HG03280 (cell line): ENCODE measurements around the gene GARRE1.
"Not testable (repeated sequence)": the region's sequence is repeated elsewhere in the genome, so short reads cannot be mapped to it uniquely, and the experiment has no call there.

Experiments
- ATAC-seq: cut with Tn5 transposase; IDR thresholded peaks from one replicate; pipeline ENCODE4 v1.9.1; 2021; ENCODE audit warnings: mild to moderate bottlenecking, moderate library complexity; ENCODE audit not compliant: unreplicated experiment

GARRE1 gene

DNA sequence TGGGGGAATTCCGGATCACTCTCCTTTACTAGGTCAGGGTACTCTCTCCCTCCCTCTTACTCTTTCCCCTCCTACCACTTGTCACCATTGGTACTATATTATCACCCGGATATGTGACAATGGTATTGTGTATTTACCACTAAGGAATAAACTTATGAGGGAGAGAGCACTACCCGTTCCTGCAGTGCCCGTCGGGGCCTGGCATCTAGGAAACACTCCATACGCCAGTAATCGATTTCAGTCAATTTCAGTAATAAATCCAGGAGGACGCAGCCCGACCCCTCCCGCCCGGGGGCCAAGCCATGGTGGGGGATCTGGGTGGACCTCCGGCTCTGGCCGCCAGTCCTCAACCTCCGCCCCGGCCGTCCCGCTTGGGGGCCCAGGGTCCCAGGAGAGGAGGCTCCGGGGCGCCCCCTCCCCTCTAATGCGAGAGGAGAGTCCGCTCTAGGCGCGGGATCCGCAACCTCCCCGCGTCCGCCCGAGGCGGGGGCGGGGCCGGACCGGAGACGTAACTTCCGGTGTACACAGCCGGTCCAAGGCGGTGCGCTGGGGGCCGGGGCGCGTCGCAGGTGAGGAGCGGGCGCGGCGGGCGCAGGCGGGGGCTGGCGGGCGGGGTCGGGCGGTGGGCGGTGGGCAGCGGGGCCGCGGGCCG, at the start of gene GARRE1:
Gene GARRE1, plus strand, starts transcription at position 509 of the 652 bp plus-strand sequence. CDS start 45,920 bp downstream, outside the sequence.
- peak; percentile 90 for ATAC-seq

- ATAC-seq, result not testable (repeated sequence)
These were observed 49.0 kb upstream of the GARRE1 start for GRCh38 chr19:34205324-34205723.

DNA sequence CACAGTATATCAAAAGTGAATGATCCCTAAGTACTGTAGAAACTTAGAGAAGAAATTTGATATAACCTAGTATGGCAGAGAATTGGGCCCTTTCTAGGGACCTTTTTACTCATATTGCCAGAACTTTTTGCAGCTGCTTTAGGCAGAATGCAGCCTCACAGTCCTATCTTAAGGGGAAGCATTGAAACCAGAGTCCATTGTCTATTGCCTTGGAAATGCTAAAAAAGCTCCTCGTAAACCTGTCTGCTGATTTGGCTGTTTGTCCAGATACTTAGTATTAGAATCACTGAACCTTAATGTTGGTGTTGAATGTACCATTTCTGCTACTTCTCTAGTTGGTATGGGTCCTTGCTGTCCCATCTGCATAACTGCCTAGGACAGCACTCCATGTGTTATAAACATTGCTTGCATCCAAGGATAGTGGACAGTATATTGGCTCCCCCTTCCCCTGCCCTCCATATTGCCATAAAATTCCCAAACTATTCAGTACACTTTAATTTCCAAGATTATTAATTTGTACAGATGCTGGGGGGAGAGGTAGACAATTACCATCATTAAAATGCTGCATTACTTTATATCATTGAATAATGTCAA, 46.0 kb upstream of the GARRE1 start:
- ATAC-seq, result no peak

DNA sequence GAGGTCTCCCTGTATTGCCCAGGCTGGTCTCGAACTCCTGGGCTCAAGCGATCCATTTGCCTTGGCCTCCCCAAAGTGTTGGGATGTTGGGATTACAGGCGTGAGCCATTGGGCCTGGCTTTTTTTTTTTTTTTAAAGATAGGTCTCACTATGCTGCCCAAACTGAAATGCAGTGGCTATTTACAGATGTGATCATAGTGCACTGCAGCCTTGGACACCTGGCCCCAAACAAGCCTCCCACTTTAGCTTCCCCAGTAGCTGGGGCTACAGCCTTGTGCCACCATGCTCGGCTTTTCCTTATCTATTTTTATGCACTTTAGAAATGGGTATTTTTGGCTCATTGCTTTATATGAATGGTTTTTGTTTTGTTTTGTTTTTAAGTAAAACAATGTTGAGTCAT, 44.6 kb upstream of the GARRE1 start:
- no peak for ATAC-seq

DNA sequence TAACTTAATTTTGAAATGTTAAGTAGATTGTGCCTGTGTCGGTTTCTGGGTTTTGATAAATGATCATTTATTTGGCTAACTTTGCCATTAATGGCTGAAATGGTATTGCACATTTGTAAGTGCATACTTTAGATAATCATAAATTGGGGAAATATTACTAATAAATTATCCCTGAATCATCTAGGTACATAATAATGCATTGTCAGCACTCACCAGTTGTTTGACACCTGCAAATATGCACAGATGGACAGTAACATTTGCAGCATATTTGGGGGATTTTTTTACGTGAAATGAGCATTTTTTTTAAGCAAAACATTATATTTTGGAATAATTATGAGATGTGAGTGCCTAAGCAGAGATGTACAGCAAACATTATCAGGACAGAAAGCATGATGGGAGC, 41.1 kb upstream of the GARRE1 start:
- ATAC-seq, result no peak

- ATAC-seq, result no peak
These were observed 40.3 kb upstream of the GARRE1 start for GRCh38 chr19:34214040-34214439.

GRCh38 chr19:34215006-34215665, 39.2 kb upstream of the GARRE1 start:
- ATAC-seq, result no peak

DNA sequence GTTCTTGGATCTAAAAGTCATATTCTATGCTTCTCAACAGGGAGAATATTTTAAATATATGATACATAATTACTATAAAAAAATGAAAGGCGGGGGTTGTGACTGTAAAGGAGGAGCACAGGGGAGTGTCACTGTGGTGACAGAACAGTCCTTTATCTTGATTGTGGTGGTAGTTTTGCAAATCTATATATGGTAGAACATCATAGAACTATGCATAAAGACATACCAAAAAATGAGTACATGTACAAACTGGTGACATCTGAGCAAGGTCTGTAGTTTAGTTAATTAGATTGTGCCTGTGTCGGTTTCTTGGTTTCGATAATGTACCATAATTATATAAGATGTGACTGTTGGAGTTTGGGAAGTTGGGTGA, 38.7 kb upstream of the GARRE1 start:
- ATAC-seq, result no peak

DNA sequence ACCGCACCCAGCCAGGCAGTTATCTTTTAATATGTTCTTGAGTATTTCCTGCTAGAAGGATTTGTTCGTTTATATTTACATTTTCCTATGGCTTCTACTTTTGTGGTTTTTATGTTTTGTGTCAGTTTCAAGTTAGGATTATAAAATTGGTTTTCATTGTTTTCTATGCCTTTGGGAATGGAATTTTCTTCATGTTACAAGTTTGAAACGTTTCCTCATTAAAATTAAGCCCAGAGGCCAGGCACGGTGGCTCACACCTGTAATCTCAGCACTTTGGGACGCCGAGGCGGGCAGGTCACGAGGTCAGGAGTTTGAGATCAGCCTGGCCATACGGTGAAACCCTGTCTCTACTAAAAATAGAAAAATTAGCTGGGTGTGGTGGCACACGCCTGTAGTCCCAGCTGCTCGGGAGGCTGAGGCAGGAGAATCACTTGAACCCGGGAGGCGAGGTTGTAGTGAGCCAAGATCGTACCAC, 37.6 kb upstream of the GARRE1 start:
- not testable (repeated sequence) for ATAC-seq

DNA sequence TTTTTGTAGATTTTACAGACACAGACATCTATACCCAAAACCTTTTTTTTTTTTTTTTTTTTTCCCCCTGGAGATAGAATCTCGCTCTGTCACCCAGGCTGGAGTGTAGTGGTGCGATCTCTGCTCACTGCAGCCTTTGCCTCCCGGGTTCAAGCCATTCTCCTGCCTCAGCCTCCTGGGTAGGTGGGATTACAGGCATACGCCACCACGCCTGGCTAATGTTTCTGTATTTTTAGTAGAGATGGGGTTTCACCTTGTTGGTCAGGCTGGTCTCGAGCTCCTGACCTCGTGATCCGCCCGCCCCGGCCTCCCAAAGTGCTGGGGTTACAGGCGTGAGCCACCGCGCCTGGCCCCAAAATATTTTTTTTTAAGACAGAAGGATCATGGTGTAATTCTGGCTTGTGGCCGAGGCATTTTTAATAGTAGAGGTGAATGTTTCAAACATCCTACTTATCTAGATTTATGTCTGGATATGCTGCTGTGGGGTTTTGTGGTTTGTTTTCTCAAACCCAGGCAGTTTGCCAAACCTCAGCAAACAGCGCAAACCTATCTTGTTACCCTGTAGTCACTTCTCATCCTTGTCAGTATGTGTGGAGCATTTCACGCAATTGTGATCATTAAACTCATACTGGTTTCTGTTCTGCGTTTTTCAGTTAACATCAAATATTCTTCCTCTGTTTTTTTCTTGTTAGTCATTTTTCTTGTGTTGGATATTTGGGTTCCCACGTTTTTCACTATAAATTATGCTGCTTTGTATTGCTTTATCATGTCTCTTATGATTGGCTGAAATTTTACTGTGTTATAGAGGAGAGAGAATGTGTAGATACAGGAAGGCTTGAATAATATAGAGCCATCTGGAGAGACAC, 36.2 kb upstream of the GARRE1 start:
- ATAC-seq, result no peak

GRCh38 chr19:34218818-34219164, 35.6 kb upstream of the GARRE1 start:
- no peak for ATAC-seq

DNA sequence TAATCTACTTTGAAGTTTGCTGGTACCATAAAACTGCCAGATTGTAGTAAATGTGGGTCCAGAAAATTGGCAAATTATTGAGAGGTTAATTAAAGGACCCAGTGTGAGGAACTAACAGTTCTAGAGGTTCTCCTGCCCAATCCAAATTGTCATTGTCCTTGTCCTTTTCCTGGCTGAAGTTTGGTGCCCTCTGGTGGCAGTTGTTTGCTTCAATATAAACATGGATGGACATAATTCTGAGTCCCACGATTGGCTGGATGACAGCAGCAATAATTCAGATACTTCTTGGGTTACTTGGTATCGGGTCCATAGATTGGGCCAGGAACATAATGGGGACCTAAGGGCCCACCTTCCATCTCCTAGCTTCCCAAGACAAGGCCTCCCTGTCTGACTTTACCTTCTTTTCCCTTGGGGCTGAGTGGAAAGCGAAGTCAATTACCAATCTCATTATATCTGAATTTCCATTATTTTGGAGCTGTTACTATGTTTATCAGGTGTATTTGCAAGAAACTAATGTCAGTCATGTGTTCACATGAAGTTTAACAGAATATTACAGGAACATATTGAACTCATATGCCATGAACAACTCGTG, 33.8 kb upstream of the GARRE1 start:
- no peak for ATAC-seq

DNA sequence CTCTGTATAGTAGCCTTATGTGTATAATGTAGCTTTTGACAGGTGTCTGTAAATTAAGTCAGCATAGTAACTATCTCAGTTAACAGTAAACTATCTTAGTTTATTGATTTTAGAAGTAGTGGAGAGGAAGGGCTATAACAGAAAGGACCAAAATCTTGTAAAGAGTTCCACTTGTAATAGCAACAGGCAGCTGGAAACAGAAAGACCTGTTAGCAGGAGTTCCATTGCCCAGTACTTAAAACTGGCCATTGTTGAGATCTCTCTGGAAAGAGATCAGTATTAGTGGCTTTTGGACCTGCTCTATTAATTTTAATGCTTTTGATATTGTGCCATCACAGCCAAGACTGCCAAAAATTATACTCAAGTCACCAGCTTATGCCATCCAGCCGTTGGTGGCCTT, 32.0 kb upstream of the GARRE1 start:
- ATAC-seq, result no peak

DNA sequence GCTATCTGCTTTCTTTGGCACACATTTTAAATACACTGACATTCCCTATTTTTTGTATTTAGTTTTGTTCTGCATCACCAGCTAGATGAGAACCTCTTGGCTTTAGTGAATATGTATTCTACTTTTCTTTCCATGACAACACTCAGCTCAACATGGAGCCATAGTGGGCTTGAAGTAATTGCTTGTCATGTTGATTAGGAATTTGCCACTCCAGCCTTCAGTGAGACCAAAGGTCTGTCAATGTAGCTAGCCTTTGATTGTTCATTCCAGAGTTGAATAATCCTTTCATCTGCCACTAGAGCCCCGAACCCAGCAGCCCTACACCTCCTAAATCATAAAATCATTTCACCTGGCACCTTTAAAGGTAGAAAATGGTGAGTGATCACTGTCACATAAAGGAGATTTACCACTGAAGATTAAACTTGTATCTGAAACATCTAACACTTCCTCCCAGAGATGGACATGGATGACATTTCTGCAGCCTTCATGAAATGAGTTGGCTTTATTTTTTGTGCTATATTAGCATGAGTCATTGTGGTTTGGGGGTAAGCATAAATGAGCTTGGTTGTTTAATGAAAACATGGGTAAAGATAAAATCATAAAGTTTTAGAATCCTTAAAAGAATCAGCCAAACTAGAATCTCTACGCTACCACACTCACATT, 29.2 kb upstream of the GARRE1 start:
- ATAC-seq, result no peak

- ATAC-seq, result no peak
These were observed 28.7 kb upstream of the GARRE1 start for GRCh38 chr19:34225659-34226015.

GRCh38 chr19:34226036-34226435, 28.3 kb upstream of the GARRE1 start:
- ATAC-seq, result no peak

DNA sequence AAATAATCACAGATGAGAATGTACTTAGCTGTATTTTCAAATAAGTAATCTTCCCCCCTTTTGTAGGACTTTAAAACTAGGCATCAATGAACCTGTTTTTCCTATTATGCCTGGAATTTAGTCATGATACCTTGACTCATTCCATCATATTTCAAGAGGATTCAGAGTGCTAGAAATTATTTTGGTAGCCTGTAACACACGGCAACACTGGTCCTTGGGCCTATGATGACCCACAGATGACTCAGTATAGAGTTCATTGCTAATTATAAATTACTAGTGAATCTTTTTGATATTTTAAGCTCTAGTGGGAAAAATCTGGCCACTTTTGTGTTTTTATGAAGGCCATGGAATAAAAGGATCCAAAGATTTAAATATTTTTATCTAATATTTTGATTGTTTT, 26.0 kb upstream of the GARRE1 start:
- ATAC-seq, result no peak

- ATAC-seq, result no peak
These were observed 25.6 kb upstream of the GARRE1 start for GRCh38 chr19:34228762-34229161.

DNA sequence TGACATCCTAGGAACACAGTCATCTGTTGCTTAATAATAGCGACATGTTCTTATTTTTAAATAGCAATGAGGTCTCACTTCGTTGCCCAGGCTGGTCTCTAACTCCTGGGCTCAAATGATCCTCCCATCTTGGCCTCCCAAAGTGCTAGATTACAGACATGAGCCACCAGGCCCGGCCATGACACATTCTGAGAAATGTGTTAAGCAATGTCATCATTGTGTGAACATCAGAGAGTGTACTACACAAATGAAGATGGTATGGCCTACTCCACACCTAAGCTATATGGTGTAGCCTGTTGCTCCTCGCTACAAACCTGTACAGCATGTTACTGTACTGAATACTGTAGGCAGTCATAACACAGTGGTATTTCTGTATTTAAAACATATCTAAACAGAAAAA, 24.6 kb upstream of the GARRE1 start:
- ATAC-seq, result no peak

DNA sequence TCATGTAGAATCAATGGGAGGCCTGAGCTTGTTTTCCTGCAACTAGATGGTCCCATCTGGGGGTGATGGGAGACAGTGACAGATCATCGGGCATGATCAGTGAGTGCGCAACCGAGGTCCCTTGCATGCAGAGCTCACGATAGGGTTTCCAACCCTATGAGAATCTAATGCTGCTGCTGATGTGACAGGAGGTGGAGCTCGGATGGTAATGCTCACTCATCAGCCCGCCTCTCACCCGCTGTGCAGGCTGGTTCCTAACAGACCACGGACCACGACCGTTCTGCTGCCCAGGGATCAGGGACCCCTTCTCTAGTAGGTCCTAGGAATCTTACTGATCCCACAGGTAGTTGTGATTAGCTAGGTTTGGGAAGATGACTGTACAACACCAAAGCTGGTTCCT, 23.5 kb upstream of the GARRE1 start:
- no peak for ATAC-seq

GRCh38 chr19:34231439-34231838, 22.9 kb upstream of the GARRE1 start:
- ATAC-seq, result no peak
